Brain microvascular endothelial cell (primary cell): ENCODE data around the gene HIP1.
A peak's percentile ranks its signal among the peaks of the same experiment; 100 is the strongest.

ENCODE experiments used
- DNase-seq: peaks from one replicate; pipeline ENCODE4 v3.0.0-alpha.2; 2020
- H3K27ac ChIP-seq: fragments of 250-450 bp; sonication (Bioruptor Pico); 2 replicates; pipeline ENCODE4 v1.5.1; 2020; ENCODE audit warnings: mild to moderate bottlenecking, moderate library complexity
- H3K27me3 ChIP-seq: fragments of 250-450 bp; sonication (Bioruptor Pico); replicated peaks from 2 replicates; pipeline ENCODE4 v1.5.1; 2020; ENCODE audit warnings: mild to moderate bottlenecking
- H3K36me3 ChIP-seq: fragments of 250-450 bp; sonication (Bioruptor Pico); replicated peaks from 2 replicates; pipeline ENCODE4 v1.5.1; 2020; ENCODE audit warnings: mild to moderate bottlenecking
- H3K4me3 ChIP-seq: 2 replicates; pipeline ENCODE4 v1.5.1; 2011; ENCODE audit warnings: low read depth, mild to moderate bottlenecking, control low read depth, low read length, moderate library complexity
- in situ Hi-C: cut with HindIII; loops from 2 replicates; pipeline ENCODE4 v1.10.0; 2017; ENCODE audit warnings: low sequenced_read_pairs, low pct_ligation_motif_present
- TF ChIP-seq, protein P1 (sequence below): IDR thresholded peaks from 2 replicates; pipeline ENCODE4 v1.5.1; 2011; ENCODE audit warnings: low read depth, mild to moderate bottlenecking, moderate library complexity, low read length, control low read depth, inconsistent platforms; ENCODE audit errors: missing control alignments

HIP1 gene

GRCh38 chr7:75756991-75757676 lies 18.4 kb upstream of the HIP1 start:
- Histone ChIP-seq H3K27me3 (no peaks in the 10 kb centered on the region), H3K36me3 (no peaks in the 10 kb centered on the region), H3K27ac (no peak overlapping the region), H3K4me3 (no peak overlapping the region)
- DNase-seq: peak; percentile 62
- TF ChIP-seq, protein P1, sequence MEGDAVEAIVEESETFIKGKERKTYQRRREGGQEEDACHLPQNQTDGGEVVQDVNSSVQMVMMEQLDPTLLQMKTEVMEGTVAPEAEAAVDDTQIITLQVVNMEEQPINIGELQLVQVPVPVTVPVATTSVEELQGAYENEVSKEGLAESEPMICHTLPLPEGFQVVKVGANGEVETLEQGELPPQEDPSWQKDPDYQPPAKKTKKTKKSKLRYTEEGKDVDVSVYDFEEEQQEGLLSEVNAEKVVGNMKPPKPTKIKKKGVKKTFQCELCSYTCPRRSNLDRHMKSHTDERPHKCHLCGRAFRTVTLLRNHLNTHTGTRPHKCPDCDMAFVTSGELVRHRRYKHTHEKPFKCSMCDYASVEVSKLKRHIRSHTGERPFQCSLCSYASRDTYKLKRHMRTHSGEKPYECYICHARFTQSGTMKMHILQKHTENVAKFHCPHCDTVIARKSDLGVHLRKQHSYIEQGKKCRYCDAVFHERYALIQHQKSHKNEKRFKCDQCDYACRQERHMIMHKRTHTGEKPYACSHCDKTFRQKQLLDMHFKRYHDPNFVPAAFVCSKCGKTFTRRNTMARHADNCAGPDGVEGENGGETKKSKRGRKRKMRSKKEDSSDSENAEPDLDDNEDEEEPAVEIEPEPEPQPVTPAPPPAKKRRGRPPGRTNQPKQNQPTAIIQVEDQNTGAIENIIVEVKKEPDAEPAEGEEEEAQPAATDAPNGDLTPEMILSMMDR: peak; percentile 75
- in situ Hi-C loops: no loop called here

- Histone ChIP-seq H3K27me3 (no peaks in the 10 kb centered on the region), H3K36me3 (no peaks in the 10 kb centered on the region), H3K4me3 (no peak overlapping the region), H3K27ac (no peak overlapping the region)
- TF ChIP-seq, protein P1: no peak
- in situ Hi-C loops: no loop called here
- no peak for DNase-seq
These were observed 17.7 kb upstream of the HIP1 start for GRCh38 chr7:75756206-75756990.

DNA sequence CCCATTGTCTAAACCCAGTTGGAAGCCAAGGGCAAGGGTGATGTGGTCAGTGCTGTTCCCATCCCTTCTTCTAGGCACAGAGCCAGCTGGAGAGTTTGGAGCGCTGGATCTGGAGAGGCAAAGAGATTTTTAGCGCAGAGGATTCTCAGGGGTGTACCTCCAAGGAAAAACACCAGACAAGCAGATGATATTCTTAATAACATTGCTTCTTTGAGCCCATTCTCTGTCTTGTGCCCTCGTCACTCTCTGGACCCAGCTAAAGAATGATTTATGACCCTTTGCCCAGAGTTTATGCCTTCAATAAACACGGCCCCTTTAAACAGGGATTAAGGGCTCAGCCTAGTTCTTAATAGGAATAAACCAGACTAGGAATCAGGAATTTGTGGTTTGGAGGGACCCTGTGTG lies 4.7 kb upstream of the HIP1 start:
- H3K36me3 ChIP-seq: no peaks in the 10 kb centered on the region
- no peak overlapping the region for H3K4me3 ChIP-seq
- DNase-seq: no peak
- in situ Hi-C loops: no loop called here
- no peak overlapping the region for H3K27ac ChIP-seq
- no peaks in the 10 kb centered on the region for H3K27me3 ChIP-seq
- TF ChIP-seq, protein P1: no peak

DNA sequence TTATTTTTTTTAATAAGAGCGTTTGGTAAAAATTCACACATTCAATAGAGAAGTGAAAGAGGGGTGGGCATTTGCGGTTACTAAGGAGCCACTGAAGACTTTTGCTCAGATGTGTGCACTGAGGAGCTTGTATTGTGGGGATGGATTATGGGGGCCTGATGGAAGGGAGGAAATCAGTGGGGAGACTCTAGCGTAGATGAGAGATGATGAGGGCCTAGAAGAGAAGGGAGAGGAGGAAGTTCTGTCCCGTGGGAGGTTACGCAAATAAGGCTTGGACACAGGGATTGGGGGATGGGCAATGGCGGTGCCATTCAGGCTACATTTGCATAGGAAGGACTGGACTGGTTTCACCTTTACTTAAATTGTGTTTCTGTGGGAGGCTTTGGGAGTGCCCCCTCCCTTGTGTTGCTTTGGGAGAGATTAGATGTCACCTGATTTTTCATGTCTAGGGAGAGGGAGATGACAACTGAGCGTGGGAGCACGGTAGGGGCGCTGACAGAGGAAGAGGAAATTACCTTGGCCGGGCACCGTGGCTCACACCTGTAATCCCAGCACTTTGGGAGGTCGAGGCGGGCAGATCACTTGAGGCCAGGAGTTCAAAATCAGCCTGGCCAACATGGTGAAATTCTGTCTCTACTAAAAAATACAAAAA lies 2.2 kb upstream of the HIP1 start:
- TF ChIP-seq, protein P1: no peak
- in situ Hi-C loops: no loop called here
- DNase-seq: no peak
- H3K36me3 ChIP-seq: no peaks in the 10 kb centered on the region
- H3K27ac ChIP-seq: no peak overlapping the region
- no peaks in the 10 kb centered on the region for H3K27me3 ChIP-seq
- H3K4me3 ChIP-seq: no peak overlapping the region

- Histone ChIP-seq H3K27ac (peak overlapping the region; percentile 5), H3K27me3 (no peaks in the 10 kb centered on the region), H3K4me3 (peak overlapping the region; percentile 65), H3K36me3 (no peaks in the 10 kb centered on the region)
- peak; percentile 43 for DNase-seq
- in situ Hi-C loops: no loop called here
- TF ChIP-seq, protein P1: no peak
These were observed 1.3 kb upstream of the HIP1 start for GRCh38 chr7:75739796-75740672.
